ENCODE measurements around the gene LUZP4. TPM values are rescaled to one million over a fixed set of nuclear protein-coding genes. Genes with fewer than 3 reads are reported as not detected.
"Not testable (repeated sequence)": the region's sequence is repeated elsewhere in the genome, so short reads cannot be mapped to it uniquely, and the experiment has no call there.

The LUZP4 gene
- total RNA-seq, 1 donor from 2014 or later = not detected

DNA sequence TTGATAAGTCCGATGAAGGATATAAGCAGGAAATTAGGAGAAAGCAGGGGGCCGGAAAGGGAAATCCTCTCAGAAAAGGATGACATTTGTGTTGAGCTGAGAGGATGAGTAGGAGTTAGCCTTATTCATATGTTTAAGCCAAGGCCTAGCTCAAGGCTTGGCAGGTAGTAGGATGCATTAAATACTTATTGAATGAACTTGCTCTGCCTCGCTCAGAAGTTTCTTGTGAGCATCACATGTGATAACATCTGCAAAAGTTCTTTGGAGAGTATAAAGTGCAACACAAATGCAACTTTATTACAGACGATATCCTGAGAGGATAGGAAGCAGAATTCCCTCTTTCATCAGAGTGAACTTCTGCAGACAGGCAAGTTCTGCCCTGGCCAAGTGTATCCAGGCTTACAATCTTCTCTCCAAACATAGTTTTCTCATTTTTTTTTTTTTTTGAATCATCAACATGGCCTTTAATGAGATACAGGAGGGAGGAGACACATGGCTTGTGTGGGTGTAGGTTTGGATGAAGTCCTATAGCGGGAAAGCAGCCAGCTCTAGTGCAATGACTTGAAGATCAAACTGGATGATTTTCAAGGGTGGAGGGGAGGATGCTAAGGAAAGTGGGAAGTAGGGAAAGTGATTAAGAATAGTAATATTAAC, 48.1 kb downstream of the LUZP4 start:
- no peak for DNase-seq

DNA sequence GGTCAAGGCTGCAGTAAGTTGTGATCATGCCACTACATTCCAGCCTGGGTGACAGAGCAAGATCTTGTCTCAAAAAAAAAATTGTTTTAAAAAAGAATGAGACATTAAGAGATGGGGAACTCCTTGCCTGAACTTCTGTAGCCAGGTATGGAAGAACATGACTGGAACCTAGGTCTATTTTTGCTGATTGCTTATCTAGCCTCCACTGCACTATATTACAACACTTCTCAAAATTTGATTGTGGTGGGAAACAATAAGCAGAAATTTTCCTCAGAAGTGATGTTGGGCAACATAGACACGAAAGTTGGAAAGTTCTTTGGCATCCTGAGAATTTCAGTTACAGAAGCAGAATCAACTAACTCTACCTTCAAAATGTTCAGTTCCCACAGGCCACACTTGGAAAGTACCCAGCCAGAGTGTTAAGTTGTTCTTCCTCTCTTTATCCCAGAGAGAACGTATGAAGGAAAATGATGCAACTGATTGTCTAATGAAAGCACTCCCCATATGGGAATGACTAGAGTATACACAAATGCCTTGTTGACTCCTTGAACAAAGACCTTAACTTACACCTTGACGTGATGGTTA, 50.0 kb downstream of the LUZP4 start:
- no peak for DNase-seq

GRCh38 chrX:115341421-115341820, 51.9 kb downstream of the LUZP4 start:
- DNase-seq = no peak

- DNase-seq = peak; percentile 67
Observed at GRCh38 chrX:115344885-115345614, 55.5 kb downstream of the LUZP4 start.

DNA sequence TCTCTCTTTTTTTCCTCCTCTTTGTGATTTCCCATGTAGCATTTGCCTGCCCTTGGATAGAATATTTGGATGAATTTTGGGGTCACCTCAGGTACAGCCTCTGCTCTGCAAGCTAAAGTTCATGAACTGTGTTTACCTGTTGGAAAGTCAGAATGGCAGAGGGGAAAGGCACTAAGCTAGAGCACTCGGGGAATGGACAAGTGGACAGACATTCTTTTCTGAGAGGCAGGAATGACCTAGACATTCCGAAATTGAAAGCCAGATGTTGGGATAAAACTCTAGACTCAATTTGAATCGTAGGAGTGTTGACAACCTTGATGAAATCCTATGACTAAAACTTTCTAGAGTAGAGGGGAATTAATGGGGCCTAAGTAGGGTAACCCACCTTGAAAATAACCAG, 56.1 kb downstream of the LUZP4 start:
- DNase-seq = no peak

DNA sequence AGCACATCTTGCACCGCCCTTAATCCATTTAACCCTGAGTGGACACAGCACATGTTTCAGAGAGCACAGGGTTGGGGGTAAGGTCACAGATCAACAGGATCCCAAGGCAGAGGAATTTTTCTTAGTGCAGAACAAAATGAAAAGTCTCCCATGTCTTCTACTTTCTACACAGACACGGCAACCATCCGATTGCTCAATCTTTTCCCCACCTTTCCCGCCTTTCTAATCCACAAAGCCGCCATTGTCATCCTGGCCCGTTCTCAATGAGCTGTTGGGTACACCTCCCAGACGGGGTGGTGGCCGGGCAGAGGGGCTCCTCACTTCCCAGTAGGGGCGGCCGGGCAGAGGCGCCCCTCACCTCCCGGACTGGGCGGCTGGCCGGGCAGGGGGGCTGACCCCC, 57.2 kb downstream of the LUZP4 start:
- not testable (repeated sequence) for DNase-seq

DNA sequence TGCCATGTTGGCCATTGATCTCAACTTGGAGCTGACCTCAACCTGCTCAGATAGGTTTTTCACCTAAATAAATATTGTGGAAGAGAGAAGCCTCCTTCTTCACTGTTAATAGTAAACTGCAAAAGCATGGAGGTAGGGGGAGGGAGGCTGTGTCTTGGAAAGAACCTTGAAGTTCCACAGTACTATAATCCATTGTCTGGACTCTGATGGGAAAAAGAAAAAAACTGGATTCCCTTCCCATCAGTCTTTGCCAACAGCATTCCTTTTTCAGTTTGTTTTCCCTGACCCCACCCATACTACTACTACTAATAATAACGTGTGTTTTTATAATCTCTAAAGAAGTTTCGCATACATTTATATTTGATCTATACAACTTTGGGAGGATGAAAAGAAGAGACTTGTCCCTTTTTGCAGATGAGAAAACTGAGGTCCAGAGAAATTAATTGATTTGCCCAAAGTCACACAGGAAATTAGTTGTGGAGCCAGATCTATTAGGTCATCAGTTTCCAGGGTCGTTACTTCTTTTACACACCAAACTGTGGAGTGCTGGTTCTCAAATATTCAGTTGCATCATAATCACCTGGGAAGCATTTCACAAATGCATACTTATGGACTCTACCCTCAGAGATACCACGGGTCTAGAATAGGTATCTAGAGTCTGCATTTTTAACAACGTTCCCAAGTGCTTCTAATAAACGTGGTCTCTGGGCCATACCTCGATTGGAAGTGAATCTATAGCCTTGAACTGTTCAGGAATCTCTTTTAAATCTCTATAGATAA, 59.1 kb downstream of the LUZP4 start:
- DNase-seq = no peak

- no peak for DNase-seq
Observed at GRCh38 chrX:115350711-115351381, 61.3 kb downstream of the LUZP4 start.

DNA sequence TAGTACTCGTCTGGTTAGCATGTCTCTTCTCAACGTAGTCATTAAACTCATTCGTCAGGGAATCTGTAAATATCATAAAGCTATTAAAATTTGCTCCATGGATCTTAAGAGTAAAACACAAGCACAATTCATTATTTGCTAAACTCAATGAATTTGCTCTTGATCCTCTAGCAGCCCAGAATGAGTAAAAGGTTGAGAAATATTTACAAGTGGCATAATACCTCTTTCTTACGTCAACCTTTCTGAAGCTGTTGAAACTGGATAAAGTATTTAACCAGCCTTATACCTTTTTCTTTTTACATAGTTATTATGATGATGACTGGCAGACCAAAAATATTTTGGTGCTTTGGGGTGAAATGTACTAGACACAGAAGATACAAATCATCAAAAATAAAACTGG, 66.9 kb downstream of the LUZP4 start:
- no peak for DNase-seq

Other genes starting within 250 kb of the LUZP4 start
- gene RBMXL3, start 100.3 kb upstream of the LUZP4 start, total RNA-seq = not detected
- 58.2 TPM for gene LRCH2, start 55.6 kb upstream of the LUZP4 start, total RNA-seq